AG09319 (cell line): ENCODE measurements around the gene MBOAT1.
"Not testable (repeated sequence)": the region's sequence is repeated elsewhere in the genome, so short reads cannot be mapped to it uniquely, and the experiment has no call there.

ENCODE experiments used
- DNase-seq: peaks from one replicate; pipeline ENCODE4 v3.0.0-alpha.2; 2010; ENCODE audit warnings: low read depth; ENCODE audit errors: extremely low read depth
- TF ChIP-seq, protein P1 (sequence below): IDR thresholded peaks from 2 replicates; pipeline ENCODE4 v1.5.1; 2011; ENCODE audit warnings: low read depth, mild to moderate bottlenecking, inconsistent platforms, low read length, moderate library complexity

MBOAT1 gene

DNA sequence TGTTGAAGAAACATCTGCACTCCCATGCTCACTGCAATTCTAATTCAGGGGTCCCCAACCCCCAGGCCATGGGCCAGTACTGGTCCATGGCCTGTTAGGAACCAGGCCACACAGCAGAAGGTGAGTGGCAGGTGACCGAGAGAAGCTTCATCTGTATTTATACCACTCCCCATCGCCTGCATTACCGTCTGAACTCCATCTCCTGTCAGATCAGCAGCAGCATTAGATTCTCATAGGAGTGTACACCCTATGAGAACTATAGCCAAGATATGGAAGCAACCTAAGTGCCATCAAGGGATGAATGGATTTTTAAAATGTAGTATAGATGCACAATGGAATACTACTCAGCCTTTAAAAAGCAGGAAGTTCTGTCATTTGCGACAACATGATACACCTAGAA is 53.2 kb downstream of the MBOAT1 start:
- TF ChIP-seq, protein P1, sequence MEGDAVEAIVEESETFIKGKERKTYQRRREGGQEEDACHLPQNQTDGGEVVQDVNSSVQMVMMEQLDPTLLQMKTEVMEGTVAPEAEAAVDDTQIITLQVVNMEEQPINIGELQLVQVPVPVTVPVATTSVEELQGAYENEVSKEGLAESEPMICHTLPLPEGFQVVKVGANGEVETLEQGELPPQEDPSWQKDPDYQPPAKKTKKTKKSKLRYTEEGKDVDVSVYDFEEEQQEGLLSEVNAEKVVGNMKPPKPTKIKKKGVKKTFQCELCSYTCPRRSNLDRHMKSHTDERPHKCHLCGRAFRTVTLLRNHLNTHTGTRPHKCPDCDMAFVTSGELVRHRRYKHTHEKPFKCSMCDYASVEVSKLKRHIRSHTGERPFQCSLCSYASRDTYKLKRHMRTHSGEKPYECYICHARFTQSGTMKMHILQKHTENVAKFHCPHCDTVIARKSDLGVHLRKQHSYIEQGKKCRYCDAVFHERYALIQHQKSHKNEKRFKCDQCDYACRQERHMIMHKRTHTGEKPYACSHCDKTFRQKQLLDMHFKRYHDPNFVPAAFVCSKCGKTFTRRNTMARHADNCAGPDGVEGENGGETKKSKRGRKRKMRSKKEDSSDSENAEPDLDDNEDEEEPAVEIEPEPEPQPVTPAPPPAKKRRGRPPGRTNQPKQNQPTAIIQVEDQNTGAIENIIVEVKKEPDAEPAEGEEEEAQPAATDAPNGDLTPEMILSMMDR: no peak
- DNase-seq: no peak

DNA sequence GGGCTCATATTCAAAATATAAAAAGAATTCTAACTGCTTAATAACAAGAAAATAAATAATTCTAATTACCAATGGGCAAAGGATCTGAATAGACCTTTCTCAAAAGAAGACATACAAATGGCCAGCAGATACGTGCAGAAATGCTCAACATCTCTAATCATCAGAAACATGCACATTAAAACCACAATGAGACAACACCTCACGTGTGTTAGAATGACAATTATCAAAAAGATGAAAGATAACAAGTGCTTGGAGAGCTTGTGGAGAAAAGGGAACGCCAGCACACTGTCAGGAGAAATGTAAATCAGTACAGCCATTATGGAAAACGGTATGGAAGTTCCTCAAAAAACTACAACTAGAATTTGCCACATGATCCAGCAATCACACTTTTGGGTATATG is 53.6 kb downstream of the MBOAT1 start:
- TF ChIP-seq, protein P1: no peak
- no peak for DNase-seq

DNA sequence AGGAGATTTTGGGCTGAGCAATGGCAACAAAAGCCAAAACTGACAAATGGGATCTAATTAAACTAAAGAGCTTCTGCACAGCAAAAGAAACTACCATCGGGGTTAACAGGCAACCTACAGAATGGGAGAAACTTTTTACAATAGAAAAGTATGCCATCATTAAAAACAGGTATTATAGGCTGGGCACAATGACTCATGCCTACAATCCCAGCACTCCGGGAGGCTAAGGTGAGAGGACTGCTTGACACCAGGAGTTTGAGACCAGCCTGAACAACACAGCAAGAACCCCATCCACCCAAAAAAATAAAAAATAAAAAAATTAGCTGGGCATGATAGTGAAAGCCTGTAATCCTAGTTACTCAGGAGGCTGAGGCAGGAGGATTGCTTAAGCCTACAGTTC is 55.4 kb downstream of the MBOAT1 start:
- DNase-seq: no peak
- TF ChIP-seq, protein P1: no peak

DNA sequence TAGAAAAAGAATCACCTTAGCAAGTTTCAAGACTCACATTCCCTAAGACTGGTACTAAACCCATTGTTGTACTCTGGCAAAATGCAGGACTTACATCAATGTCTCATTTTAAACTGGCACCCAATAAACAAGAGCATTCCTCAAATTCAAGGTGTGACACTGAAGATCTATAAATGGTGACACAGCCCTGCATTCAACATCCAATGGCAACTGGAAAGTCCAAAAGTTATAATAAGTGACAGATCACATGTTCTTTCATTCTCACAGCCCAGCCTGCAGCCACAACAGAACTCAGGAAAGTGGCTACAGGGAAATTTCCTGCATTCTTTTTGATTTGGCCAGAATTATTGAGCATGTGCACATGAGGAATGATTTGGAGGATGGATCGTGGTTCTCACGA is 57.5 kb downstream of the MBOAT1 start:
- TF ChIP-seq, protein P1: no peak
- no peak for DNase-seq

DNA sequence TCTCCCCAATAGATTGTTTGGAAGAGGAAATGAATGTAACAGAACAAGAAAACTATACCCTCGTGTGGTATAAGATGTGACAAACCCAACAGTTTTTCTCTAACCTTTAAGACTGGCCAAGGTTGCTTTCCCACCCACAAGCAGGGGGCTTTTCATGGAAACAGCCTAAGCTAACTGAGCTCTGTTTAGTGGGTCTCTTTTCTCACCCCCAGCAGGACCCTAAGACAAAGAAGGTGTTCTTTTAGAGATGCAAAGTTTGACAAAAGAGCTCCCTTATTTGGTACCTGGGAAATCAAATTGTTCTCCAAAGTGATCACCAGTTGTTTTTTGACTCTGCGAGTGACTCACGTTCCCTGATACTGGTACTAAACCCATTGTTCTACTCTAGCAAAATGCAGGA is 59.1 kb downstream of the MBOAT1 start:
- TF ChIP-seq, protein P1: no peak
- DNase-seq: no peak

DNA sequence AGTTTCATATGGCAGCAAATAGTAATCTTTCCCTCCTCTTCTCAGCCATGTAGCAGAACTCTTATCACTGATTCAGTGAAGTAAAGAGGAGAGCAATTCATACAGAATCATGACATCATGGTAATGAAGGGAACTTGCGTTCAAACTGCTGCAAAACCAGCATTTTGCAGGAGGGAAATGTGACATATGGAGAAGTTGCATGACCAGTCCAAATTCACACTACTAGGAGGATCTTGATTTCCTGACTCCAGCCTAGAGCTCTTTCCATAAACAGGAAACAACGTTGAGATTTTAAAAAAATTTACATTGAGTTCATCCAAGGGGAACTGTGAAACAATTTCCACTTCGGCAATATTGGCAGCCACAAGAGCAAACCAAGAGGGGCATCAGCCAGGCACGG is 63.8 kb downstream of the MBOAT1 start:
- no peak for DNase-seq
- TF ChIP-seq, protein P1: no peak

DNA sequence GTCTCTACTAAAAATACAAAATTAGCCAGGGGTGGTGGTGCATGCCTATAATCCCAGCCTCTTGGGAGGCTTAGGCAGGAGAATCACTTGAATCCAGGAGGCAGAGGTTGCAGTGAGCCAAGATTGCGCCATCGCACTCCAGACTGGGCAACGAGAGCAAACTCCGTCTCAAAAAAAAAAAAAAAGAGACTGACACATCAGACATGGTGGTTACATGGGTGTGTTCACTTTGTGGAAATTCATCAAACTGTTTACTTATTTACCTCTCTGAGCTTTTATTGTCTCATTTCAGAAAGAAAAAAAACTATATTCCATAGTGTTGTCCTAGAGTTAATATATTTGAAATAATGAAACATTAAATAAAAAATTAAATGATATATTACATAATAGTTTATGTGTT is 64.8 kb downstream of the MBOAT1 start:
- TF ChIP-seq, protein P1: no peak
- no peak for DNase-seq

DNA sequence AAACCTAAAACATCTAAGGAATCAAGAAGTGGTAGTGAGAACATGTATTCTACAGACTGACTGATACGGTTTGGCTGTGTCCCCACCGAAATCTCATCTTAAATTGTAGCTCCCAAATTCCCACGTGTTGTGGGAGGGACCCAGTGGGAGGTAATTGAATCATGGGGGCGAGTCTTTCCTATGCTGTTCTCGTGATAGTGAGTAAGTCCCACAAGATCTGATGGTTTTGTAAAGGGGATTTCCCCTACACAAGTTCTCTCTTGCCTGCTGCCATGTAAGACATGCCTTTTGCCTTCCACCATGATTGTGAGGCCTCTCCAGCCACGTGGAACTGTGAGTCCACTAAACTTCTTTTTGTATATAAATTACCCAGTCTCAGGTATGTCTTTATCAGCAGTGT is 65.4 kb downstream of the MBOAT1 start:
- DNase-seq: not testable (repeated sequence)
